Mesothelial cell of epicardium (in vitro differentiated cells): Measurements from ENCODE around the gene CTNS. TPM values are rescaled to one million over a fixed set of nuclear protein-coding genes. Genes with fewer than 3 reads are reported as not detected.
A peak's percentile ranks its signal among the peaks of the same experiment; 100 is the strongest.

Experiments used
- DNase-seq, 2 experiments: peaks; one replicate each; pipeline ENCODE4 v3.0.0; 2021; ENCODE audit warnings: low spot score in 2 of 2; ENCODE audit not compliant: unreplicated experiment in 2 of 2
- H3K27ac Mint-ChIP-seq: 2 replicates; pipeline ENCODE4 v1.8.0; 2021; ENCODE audit warnings: mixed read lengths
- H3K27me3 Mint-ChIP-seq: 2 replicates; pipeline ENCODE4 v1.8.0; 2021; ENCODE audit warnings: low read depth, mixed read lengths
- H3K36me3 Mint-ChIP-seq: 2 replicates; pipeline ENCODE4 v1.8.0; 2021; ENCODE audit warnings: mixed read lengths
- H3K4me1 Mint-ChIP-seq: 2 replicates; pipeline ENCODE4 v1.8.0; 2021; ENCODE audit warnings: mixed read lengths
- H3K4me3 Mint-ChIP-seq: 2 replicates; pipeline ENCODE4 v1.8.0; 2021; ENCODE audit warnings: mild to moderate bottlenecking, moderate library complexity, mixed read lengths
- H3K9me3 Mint-ChIP-seq: 2 replicates; pipeline ENCODE4 v1.8.0; 2021; ENCODE audit warnings: mixed read lengths
- total RNA-seq: library from RNA; stranded (reverse); gene quantifications from 3 replicates; pipeline ENCODE4 v1.2.1, GENCODE V29; 2021
- TF ChIP-seq, protein P1 (sequence below): fragments of 200-600 bp; sonication (generic); IDR thresholded peaks from one replicate; pipeline ENCODE4 v1.5.0; 2021; ENCODE audit warnings: antibody characterized with exemption; ENCODE audit not compliant: unreplicated experiment

CTNS gene
- total RNA-seq, 1 donor from 2014 or later = 13.4 TPM

GRCh38 chr17:3660311-3660891 lies 23.8 kb downstream of the CTNS start:
- no peak overlapping the region for H3K4me3 Mint-ChIP-seq
- peaks cover 11% of the 10 kb centered on the region for H3K4me1 Mint-ChIP-seq
- H3K9me3 Mint-ChIP-seq = no peaks in the 10 kb centered on the region
- H3K27ac Mint-ChIP-seq = peak overlapping the region; percentile 25
- H3K27me3 Mint-ChIP-seq = no peaks in the 10 kb centered on the region
- peaks cover 9% of the 10 kb centered on the region for H3K36me3 Mint-ChIP-seq
- DNase-seq = no peak
- TF ChIP-seq, protein P1, sequence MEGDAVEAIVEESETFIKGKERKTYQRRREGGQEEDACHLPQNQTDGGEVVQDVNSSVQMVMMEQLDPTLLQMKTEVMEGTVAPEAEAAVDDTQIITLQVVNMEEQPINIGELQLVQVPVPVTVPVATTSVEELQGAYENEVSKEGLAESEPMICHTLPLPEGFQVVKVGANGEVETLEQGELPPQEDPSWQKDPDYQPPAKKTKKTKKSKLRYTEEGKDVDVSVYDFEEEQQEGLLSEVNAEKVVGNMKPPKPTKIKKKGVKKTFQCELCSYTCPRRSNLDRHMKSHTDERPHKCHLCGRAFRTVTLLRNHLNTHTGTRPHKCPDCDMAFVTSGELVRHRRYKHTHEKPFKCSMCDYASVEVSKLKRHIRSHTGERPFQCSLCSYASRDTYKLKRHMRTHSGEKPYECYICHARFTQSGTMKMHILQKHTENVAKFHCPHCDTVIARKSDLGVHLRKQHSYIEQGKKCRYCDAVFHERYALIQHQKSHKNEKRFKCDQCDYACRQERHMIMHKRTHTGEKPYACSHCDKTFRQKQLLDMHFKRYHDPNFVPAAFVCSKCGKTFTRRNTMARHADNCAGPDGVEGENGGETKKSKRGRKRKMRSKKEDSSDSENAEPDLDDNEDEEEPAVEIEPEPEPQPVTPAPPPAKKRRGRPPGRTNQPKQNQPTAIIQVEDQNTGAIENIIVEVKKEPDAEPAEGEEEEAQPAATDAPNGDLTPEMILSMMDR = no peak

DNA sequence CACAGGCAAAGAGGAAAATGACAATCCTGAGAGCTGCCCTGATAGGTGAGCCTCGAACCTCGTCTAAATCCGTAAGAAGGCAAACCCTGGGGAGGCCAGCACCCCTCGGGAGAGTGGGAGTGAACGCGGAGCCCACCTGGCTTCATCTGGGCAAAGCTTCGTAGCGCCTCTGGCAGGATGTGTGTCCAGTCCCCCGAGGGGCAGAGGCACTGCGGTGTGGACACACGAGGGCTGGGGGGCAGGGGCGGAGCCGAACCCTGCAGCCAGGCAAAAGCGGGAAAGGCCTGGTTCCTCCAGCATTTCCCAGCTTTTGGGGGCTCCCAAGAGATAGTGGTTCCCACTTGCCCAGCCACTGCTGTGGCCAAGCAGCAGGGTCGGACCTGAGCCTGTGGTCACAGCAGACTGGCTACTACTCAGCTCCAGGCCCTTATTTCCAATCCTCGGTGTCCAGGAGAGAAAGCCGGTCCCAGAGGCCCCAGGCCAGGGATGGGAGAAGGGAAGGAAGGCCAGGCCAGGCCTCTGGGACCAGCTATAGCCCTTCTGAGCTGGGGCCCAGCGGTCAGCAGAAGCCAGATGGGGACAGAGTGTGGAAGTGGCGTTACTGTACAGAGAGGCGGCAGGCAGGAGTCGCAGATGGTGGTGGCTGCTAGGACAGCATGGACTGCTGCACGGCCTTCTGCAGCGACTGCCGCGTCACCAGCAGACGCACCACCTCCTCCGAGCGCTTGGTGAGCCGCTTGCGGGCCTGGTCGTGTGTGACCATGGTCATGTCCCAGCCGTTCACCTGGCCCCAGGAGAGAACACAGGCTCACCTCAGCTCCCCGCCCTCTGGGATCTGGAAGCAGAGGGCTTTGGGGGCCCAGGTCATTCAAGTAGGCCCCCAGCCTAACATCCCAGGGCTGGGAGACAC lies 26.8 kb downstream of the CTNS start:
- no peak overlapping the region for H3K27ac Mint-ChIP-seq

DNA sequence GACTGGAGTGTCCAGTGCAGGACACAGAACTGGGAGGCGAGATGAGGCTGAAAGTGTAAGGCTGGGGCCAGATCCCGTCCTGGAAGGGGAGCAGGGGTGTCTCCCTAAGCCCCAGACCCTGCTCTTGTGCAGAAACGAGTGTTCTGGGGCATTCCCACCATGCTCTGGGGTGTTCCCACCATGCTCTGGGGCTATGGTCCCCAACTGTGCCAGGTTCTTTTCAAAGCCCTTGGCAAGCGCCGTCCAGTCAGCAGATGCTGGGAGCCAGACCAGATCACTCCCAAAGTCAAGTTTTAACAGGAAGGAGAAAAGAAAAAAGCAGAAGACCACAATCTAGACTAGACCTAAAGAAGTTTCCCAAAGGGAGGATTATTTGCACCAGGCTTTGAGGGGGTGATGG lies 29.3 kb downstream of the CTNS start:
- H3K27me3 Mint-ChIP-seq = no peaks in the 10 kb centered on the region
- H3K9me3 Mint-ChIP-seq = no peaks in the 10 kb centered on the region
- peaks cover 32% of the 10 kb centered on the region for H3K4me1 Mint-ChIP-seq
- peak overlapping the region; percentile 85 for H3K4me3 Mint-ChIP-seq
- H3K36me3 Mint-ChIP-seq = peaks cover 11% of the 10 kb centered on the region
- H3K27ac Mint-ChIP-seq = peak overlapping the region; percentile 99
- no peak for DNase-seq
- TF ChIP-seq, protein P1 = no peak

More for the DNA sequence above, 26.8 kb downstream of the CTNS start:
- TF ChIP-seq, protein P1 = no peak
- DNase-seq = no peak
- no peaks in the 10 kb centered on the region for H3K27me3 Mint-ChIP-seq
- peaks cover 32% of the 10 kb centered on the region for H3K4me1 Mint-ChIP-seq
- H3K4me3 Mint-ChIP-seq = no peak overlapping the region
- H3K9me3 Mint-ChIP-seq = no peaks in the 10 kb centered on the region
- peaks cover 9% of the 10 kb centered on the region for H3K36me3 Mint-ChIP-seq

- Mint-ChIP-seq H3K36me3 (peaks cover 11% of the 10 kb centered on the region), H3K4me3 (peak overlapping the region; percentile 85), H3K9me3 (no peaks in the 10 kb centered on the region), H3K4me1 (peaks cover 32% of the 10 kb centered on the region), H3K27ac (peak overlapping the region; percentile 99), H3K27me3 (no peaks in the 10 kb centered on the region)
- DNase-seq = no peak
- TF ChIP-seq, protein P1 = no peak
These were observed 30.0 kb downstream of the CTNS start for GRCh38 chr17:3666516-3666915.

DNA sequence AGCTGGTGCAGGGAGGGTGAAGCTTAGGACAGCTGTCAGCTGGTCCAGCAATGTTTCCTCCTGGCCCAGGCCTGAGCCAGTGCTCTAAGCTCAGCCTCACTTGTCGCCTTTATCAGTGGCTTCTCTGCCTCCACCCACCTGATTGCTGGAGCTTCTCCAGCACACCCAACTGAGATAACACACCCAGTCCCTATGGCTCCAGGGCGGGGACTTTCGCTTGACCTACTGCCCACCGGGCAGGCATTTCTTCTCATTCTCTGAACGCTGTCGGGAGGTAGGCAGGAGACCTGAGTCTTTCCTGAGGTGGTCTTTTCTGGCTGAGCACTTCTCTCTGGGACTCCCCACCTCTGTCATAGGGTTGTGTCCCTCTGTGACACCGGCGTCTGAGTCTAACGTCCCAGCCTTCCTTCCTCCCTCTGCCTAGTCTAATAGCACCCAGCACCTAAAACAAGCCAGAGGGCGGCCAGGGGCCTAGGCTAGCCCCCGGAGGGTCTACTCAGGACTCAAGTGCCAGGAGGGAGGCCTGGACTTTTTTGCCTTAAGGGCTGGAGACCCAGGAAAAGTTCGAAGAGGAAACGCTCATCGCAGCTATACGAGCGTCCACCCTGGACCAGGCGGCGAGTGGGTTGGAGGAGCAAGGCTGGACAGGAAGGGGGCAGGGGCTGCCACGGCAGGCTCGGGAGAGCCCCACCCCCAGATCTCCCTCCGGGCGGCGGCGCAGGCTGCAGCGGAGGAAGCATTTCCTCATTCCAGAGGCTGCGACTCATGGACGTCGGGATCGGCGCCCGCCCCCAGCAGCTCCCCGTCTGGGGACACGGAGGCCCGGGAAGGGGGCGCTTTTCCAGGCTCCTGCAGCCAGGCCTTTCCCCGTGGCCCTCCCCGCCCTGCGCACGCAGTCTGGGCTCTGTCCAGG lies 31.1 kb downstream of the CTNS start:
- Mint-ChIP-seq H3K4me1 (peaks cover 32% of the 10 kb centered on the region), H3K9me3 (no peaks in the 10 kb centered on the region), H3K27me3 (no peaks in the 10 kb centered on the region), H3K36me3 (peaks cover 14% of the 10 kb centered on the region), H3K27ac (peak overlapping the region; percentile 99), H3K4me3 (peak overlapping the region; percentile 85)
- TF ChIP-seq, protein P1 = no peak
- peak; percentile 89 to 92 for DNase-seq
